Mammary epithelial cell (primary cell): ENCODE measurements around the gene TSEN34.

Experiments
- CTCF ChIP-seq, 2 donors: IDR thresholded peaks in 1 of 2; conservative IDR thresholded peaks in 1 of 2; 2 replicates each; pipeline ENCODE4 v1.5.1; 2011 to 2012; ENCODE audit warnings: inconsistent platforms in 2 of 2, low read length in 2 of 2, mild to moderate bottlenecking in 2 of 2, control low read depth in 1 of 2, low read depth in 1 of 2; ENCODE audit not compliant: insufficient read depth in 1 of 2; ENCODE audit errors: extremely low read depth in 1 of 2
- EZH2 ChIP-seq: IDR thresholded peaks from 2 replicates; pipeline ENCODE4 v1.6.1; 2012; ENCODE audit warnings: low read length, inconsistent platforms, borderline replicate concordance

GRCh38 chr19:54179262-54179852, 11.8 kb upstream of the TSEN34 start:
- no peak for TF ChIP-seq CTCF (conservative IDR thresholded peaks at IDR 0.05 in 1 of 2, IDR thresholded peaks at IDR 0.05 in 1 of 2; ENCODE audit: extremely low read depth in 1 of 2, insufficient read depth in 1 of 2, low read depth in 1 of 2, low read length in 2 of 2)
- no peak for TF ChIP-seq EZH2
